Endothelial cell of umbilical vein (primary cell): ENCODE measurements around the gene LPP. TPM values are rescaled to one million over a fixed set of nuclear protein-coding genes. Genes with fewer than 3 reads are reported as not detected.
A peak's percentile ranks its signal among the peaks of the same experiment; 100 is the strongest.

ENCODE experiments used
- BruUV-seq: library from RNA; stranded (reverse); fragments of 400-500 nt; replicated peaks from 2 replicates; lab custom pipeline; 2021; lab: Mats Ljungman, UMichigan
- CTCF ChIA-PET: fragments of 300-600, 350-600 bp; sonication (Branson Sonifier 250); formaldehyde crosslinking; loops from one replicate; lab custom pipeline; 2021; ENCODE audit warnings: antibody characterized with exemption, inconsistent platforms; lab: Charles Lee
- POLR2A ChIA-PET: fragments of 300-600, 350-600 bp; sonication (Branson Sonifier 250); formaldehyde crosslinking; loops from one replicate; lab custom pipeline; 2021; ENCODE audit warnings: antibody characterized with exemption, inconsistent platforms; lab: Charles Lee
- DNase-seq: peaks from one replicate; pipeline ENCODE4 v3.0.0-alpha.2; 2011; ENCODE audit warnings: low read depth, low spot score
- FAIRE-seq: peaks from 2 replicates; lab custom pipeline; 2011; peaks lifted over from hg19 to GRCh38; lab: Jason Lieb, UNC
- H2AFZ ChIP-seq: 2 replicates; pipeline ENCODE4 v1.6.0; 2012; ENCODE audit warnings: low read depth, low read length, control low read depth, inconsistent platforms
- H3K27ac ChIP-seq: 2 replicates; pipeline ENCODE4 v1.5.1; 2011; ENCODE audit warnings: low read depth, mild to moderate bottlenecking, control low read depth, low read length, moderate library complexity; ENCODE audit not compliant: insufficient read depth
- H3K27me3 ChIP-seq, 2 experiments: 2 replicates each; pipeline versions ENCODE4 v1.6.0 to v1.6.1; 2011; ENCODE audit warnings: low read length in 2 of 2, mixed read lengths in 1 of 2; ENCODE audit not compliant: control insufficient read depth in 2 of 2, insufficient read depth in 2 of 2
- H3K36me3 ChIP-seq, 2 experiments: 2 replicates in 1 of 2; 3 replicates in 1 of 2; pipeline ENCODE4 v1.5.1; 2011; ENCODE audit warnings: low read length in 2 of 2, mild to moderate bottlenecking in 1 of 2, moderate library complexity in 1 of 2; ENCODE audit not compliant: control insufficient read depth in 2 of 2, insufficient read depth in 2 of 2; ENCODE audit errors: extremely low read depth in 1 of 2
- H3K4me1 ChIP-seq: 3 replicates; pipeline ENCODE4 v1.5.1; 2011; ENCODE audit warnings: mild to moderate bottlenecking, low read length; ENCODE audit not compliant: control insufficient read depth, insufficient read depth; ENCODE audit errors: extremely low read depth
- H3K4me2 ChIP-seq: 2 replicates; pipeline ENCODE4 v1.6.1; 2011; ENCODE audit warnings: low read length, control low read depth, mixed read lengths; ENCODE audit not compliant: insufficient read depth
- H3K4me3 ChIP-seq, 3 experiments: fragments of 200-600 bp in 1 of 3; sonication (generic), shearing (Covaris generic) in 1 of 3; replicated peaks in 1 of 3; 2 replicates each; pipeline ENCODE4 v1.5.1; 2011 to 2016; ENCODE audit warnings: control low read depth in 3 of 3, low read length in 3 of 3, mild to moderate bottlenecking in 2 of 3, inconsistent platforms in 1 of 3, low read depth in 1 of 3, moderate library complexity in 1 of 3; ENCODE audit not compliant: insufficient read depth in 1 of 3
- H3K79me2 ChIP-seq: 2 replicates; pipeline ENCODE4 v1.6.0; 2012; ENCODE audit warnings: low read length, inconsistent platforms; ENCODE audit not compliant: control insufficient read depth, insufficient read depth
- H3K9ac ChIP-seq: replicated peaks from 2 replicates; pipeline ENCODE3; 2011; ENCODE audit warnings: low read length, control low read depth; ENCODE audit not compliant: insufficient read depth; ENCODE audit errors: extremely low read depth
- H3K9me1 ChIP-seq: replicated peaks from 3 replicates; pipeline ENCODE4 v1.6.0; 2011; ENCODE audit warnings: mild to moderate bottlenecking, low read length; ENCODE audit not compliant: control insufficient read depth, insufficient read depth; ENCODE audit errors: extremely low read depth
- H3K9me3 ChIP-seq: replicated peaks from 2 replicates; pipeline ENCODE4 v1.5.1; 2012; ENCODE audit warnings: low read length, inconsistent platforms; ENCODE audit not compliant: control insufficient read depth, insufficient read depth
- H4K20me1 ChIP-seq: replicated peaks from 2 replicates; pipeline ENCODE3; 2011; ENCODE audit warnings: mild to moderate bottlenecking, low read length; ENCODE audit not compliant: control insufficient read depth, insufficient read depth; ENCODE audit errors: extremely low read depth
- CTCF ChIP-seq, 2 donors: IDR thresholded peaks; 1 replicate in 1 of 2; 2 replicates in 1 of 2; pipeline ENCODE4 v1.5.1; 2011; ENCODE audit warnings: low read length in 2 of 2, mild to moderate bottlenecking in 2 of 2, moderate library complexity in 2 of 2, control low read depth in 1 of 2, inconsistent platforms in 1 of 2, low read depth in 1 of 2; ENCODE audit not compliant: insufficient read depth in 1 of 2; ENCODE audit errors: extremely low read depth in 1 of 2
- EZH2 ChIP-seq: IDR thresholded peaks from 2 replicates; pipeline ENCODE4 v1.6.1; 2012; ENCODE audit warnings: borderline replicate concordance, low read depth, mild to moderate bottlenecking, moderate library complexity, low read length, inconsistent platforms; ENCODE audit not compliant: severe bottlenecking
- FOS ChIP-seq: IDR thresholded peaks from 2 replicates; pipeline ENCODE4 v1.6.1; 2011; ENCODE audit warnings: mild to moderate bottlenecking, low read length, moderate library complexity, borderline replicate concordance; ENCODE audit not compliant: insufficient read depth
- GATA2 ChIP-seq: IDR thresholded peaks from 2 replicates; pipeline ENCODE4 v1.7.0; 2011; ENCODE audit warnings: low read depth, mild to moderate bottlenecking, moderate library complexity, mixed read lengths, low read length; ENCODE audit not compliant: insufficient read length, insufficient read depth
- JUN ChIP-seq: IDR thresholded peaks from 2 replicates; pipeline ENCODE4 v1.6.1; 2011; ENCODE audit warnings: borderline replicate concordance, low read depth; ENCODE audit not compliant: insufficient read length, insufficient read depth
- MAX ChIP-seq: IDR thresholded peaks from 2 replicates; pipeline ENCODE4 v1.6.1; 2011; ENCODE audit not compliant: insufficient read depth, insufficient read length
- MYC ChIP-seq: IDR thresholded peaks from one replicate; pipeline ENCODE4 v1.6.1; 2011; ENCODE audit warnings: mild to moderate bottlenecking, low read depth, low read length
- POLR2A ChIP-seq: IDR thresholded peaks from 2 replicates; pipeline ENCODE4 v1.6.1; 2012; ENCODE audit warnings: low read depth, mild to moderate bottlenecking, control low read depth, low read length
- POLR2AphosphoS5 ChIP-seq: IDR thresholded peaks from 2 replicates; pipeline ENCODE4 v1.6.1; 2012; ENCODE audit warnings: low read depth, mild to moderate bottlenecking, control low read depth, low read length, moderate library complexity; ENCODE audit not compliant: insufficient read depth
- dilution Hi-C: fragments of 300-500 bp; cut with MboI; formaldehyde crosslinking; loops from one replicate; pipeline ENCODE4 v1.15.0; 2019; ENCODE audit warnings: low sequenced_read_pairs; ENCODE audit not compliant: extremely low pct_ligation_motif_present
- intact Hi-C: fragments of 100-400 bp; cut with micrococcal nuclease; formaldehyde crosslinking; loops from one replicate; pipeline ENCODE4 v1.10.0; 2022
- polyA plus RNA-seq, 4 experiments: library from polyadenylated mRNA; depleted of rRNA in 3 of 4; stranded (reverse) in 3 of 4; unstranded in 1 of 4; fragments of >200 nt; gene quantifications; 2 replicates each; pipeline versions ENCODE4 v1.2.1 to v1.2.3, GENCODE V29; 2011 to 2012; ENCODE audit warnings: missing spikeins in 1 of 4
- total RNA-seq: library from RNA; stranded (reverse); gene quantifications from 2 replicates; pipeline ENCODE4 v1.2.3, GENCODE V29; 2021

The LPP gene
- total and polyA plus RNA-seq, 2 donors (not counting 3 experiments of a cell fraction or from before 2014, with no cell fraction given): 16.9 to 153 TPM

GRCh38 chr3:188262913-188263683 is 109.1 kb downstream of the LPP start:
- Histone ChIP-seq H3K9me1 (no peaks in the 10 kb centered on the region), H3K36me3 (no peaks in the 10 kb centered on the region), H3K9me3 (no peaks in the 10 kb centered on the region), H3K79me2 (peaks cover 45% of the 10 kb centered on the region), H3K27ac (peak overlapping the region; percentile 88), H3K9ac (peak overlapping the region; percentile 81), H3K27me3 (no peaks in the 10 kb centered on the region), H2AFZ (no peak overlapping the region), H4K20me1 (no peaks in the 10 kb centered on the region), H3K4me1 (peaks cover 79% of the 10 kb centered on the region), H3K4me2 (peak overlapping the region; percentile 75), H3K4me3 (no peak overlapping the region)
- dilution Hi-C loops: no loop called here
- TF ChIP-seq EZH2 (no peak), POLR2A (peak; percentile 65), FOS (peak; percentile 93), MYC (peak; percentile 24), MAX (no peak), JUN (peak; percentile 71), GATA2 (peak; percentile 69), CTCF (IDR thresholded peaks at IDR 0.05; ENCODE audit: extremely low read depth in 1 of 2, insufficient read depth in 1 of 2, low read depth in 1 of 2, low read length in 2 of 2) (no peak), POLR2AphosphoS5 (peak; percentile 92)
- ChIA-PET CTCF (interaction anchor here (0.6 to 2.9 kb wide), 12 partner anchors 14 to 691 kb away, joined by 3 to 12 read pairs (median 3); partner anchors contain the start of gene BCL6), POLR2A (interaction anchor here (1.3 to 2.2 kb wide), 3 partner anchors 82 to 518 kb away, joined by 3 to 7 read pairs (median 4); partner anchors contain the start of genes BCL6 and LPP)
- BruUV-seq: TSS peak; percentile 31
- FAIRE-seq (peak; percentile 92), DNase-seq (peak; percentile 97)
- intact Hi-C loops: loop anchor here (1.0 to 5.0 kb wide), 14 partner anchors 32 to 685 kb away; partner anchors contain the start of gene BCL6
